HG02884 (cell line): Measurements from ENCODE around the gene METTL22.

Experiments
- ATAC-seq: cut with Tn5 transposase; IDR thresholded peaks from one replicate; pipeline ENCODE4 v1.9.1; 2021; ENCODE audit warnings: mild to moderate bottlenecking, moderate library complexity; ENCODE audit not compliant: unreplicated experiment

The METTL22 gene

GRCh38 chr16:8686879-8687278 lies 65.4 kb downstream of the METTL22 start:
- no peak for ATAC-seq

- no peak for ATAC-seq
Measured at GRCh38 chr16:8689686-8690085, 68.2 kb downstream of the METTL22 start.

- ATAC-seq: no peak
Measured at GRCh38 chr16:8691728-8692127, 70.2 kb downstream of the METTL22 start.

GRCh38 chr16:8694795-8695728 lies 73.6 kb downstream of the METTL22 start:
- no peak for ATAC-seq

GRCh38 chr16:8696880-8697279 lies 75.4 kb downstream of the METTL22 start:
- ATAC-seq: no peak

GRCh38 chr16:8697965-8698364 lies 76.5 kb downstream of the METTL22 start:
- no peak for ATAC-seq
